ENCODE data around the gene RALY. TPM values are rescaled to one million over a fixed set of nuclear protein-coding genes. Genes with fewer than 3 reads are reported as not detected.

The RALY gene
- total RNA-seq, 1 donor from 2014 or later, result 94.6 TPM

DNA sequence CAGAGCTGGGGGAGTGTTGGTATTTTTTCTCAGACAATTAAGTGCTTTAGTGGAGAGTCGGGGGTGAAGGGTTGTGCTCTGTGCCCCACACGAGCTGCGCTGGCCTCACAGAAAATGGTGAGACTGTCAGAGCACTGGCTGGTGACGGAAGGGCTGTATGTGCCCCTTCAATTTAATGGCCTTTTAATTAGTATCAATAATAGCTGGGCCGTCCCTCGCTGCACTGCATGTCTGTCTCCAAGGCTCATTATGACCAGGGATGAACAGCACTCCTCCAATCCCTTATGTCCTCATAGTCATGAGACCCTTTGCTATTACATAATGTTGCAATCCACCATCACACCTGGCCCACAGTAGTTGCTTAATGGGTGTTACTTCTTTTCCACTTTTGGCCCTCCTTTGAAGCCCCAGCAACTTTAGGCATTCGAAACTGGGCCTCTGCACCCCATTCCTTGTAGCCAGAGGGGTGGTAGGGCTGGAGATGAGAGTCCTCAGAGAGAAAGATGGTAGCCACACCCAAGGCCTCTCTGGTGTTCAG is 9.5 kb upstream of the RALY start:
- intact Hi-C loops (cut with DNase I), result no loop called here
- DNase-seq (ENCODE audit: low spot score) (no peak), ATAC-seq (no peak)

- ATAC-seq, result no peak
- intact Hi-C loops (cut with DNase I), result no loop called here
Measured at GRCh38 chr20:33985280-33985679, 8.4 kb upstream of the RALY start.

DNA sequence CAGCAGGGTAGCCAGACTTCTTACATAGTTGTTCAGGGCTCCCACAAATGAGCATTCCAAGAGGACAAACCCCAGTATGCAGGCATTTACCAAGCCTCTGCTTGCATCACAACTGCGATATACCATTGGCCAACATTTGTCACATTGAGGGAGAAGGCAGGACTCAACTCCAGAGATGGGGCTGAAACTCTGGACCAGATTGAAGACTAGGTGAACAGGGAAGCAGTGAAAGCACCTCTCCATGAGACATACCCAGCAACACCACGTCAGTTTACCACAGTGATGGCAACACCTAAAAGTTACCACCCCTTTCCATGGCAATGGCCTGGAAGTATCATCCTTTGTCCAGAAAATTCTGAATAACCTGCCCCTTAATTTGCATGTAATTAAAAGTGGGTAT is 7.9 kb upstream of the RALY start:
- no peak for ATAC-seq

More at GRCh38 chr20:33985280-33985679, 8.4 kb upstream of the RALY start:
- no peak for DNase-seq (ENCODE audit: low spot score)

DNA sequence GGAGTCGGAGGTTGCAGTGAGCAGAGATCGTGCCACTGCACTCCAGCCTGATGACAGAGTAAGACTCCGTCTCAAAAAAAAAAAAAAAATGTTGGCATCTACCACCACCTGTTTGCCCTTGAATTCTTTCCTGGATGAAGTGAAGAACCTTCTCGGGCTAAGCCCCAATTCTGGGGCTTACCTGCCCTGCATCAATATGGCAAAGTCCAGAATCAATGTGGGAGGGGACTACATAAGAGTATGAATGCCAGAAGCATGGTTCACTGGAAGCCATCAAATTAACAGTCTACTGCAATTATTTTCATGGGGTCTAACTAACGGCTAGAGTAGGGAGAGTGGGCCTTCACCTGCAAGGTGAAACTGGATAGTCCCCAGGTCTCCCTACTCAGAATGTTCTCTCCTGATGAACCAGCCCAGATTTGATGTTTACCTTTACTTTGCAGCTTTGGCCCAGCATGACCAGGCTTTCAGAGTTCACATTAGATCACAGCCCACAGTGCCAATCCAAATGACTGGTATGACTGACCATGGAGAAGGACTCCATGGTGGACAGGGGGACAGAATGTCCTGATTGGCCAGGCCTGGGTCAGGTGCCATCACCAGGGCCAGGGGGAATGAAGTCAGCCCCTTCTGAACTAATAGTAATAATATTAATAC is 7.0 kb upstream of the RALY start:
- DNase-seq (ENCODE audit: low spot score), result no peak

More for the DNA sequence above, 7.9 kb upstream of the RALY start:
- intact Hi-C loops (cut with DNase I), result no loop called here
- DNase-seq (ENCODE audit: low spot score), result no peak

DNA sequence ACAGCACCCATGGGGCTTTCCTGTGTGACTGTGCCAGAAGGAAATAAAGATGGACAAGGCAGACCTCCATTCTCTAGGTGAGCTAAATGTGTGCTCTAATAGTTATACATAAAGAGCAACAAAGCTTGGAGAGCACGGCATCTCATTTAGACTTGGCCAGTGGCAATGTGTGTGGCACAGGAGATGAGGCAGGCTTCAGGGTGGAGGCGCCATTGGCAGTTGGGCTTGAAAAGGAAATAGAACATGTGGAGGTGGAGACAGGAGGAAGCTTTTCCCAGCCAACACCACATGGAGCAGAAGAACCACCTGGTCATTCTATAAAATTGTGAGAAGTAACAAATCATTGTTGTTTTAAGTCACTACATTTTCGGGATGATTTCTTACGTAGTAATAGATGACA is 3.6 kb upstream of the RALY start:
- DNase-seq (ENCODE audit: low spot score) (no peak), ATAC-seq (no peak)
- intact Hi-C loops (cut with DNase I), result no loop called here

More for the DNA sequence above, 7.0 kb upstream of the RALY start:
- ATAC-seq, result no peak
- intact Hi-C loops (cut with DNase I), result no loop called here

GRCh38 chr20:33991502-33991901 is 2.2 kb upstream of the RALY start:
- intact Hi-C loops (cut with DNase I), result no loop called here
- ATAC-seq (no peak), DNase-seq (ENCODE audit: low spot score) (no peak)

- intact Hi-C loops (cut with DNase I), result no loop called here
- no peak for DNase-seq (ENCODE audit: low spot score)
- ATAC-seq, result no peak
Measured at GRCh38 chr20:33992145-33992922, 1.4 kb upstream of the RALY start.

GRCh38 chr20:33992923-33993575 is 662 bp upstream of the RALY start:
- intact Hi-C loops (cut with DNase I), result no loop called here
- DNase-seq (ENCODE audit: low spot score), result peak; percentile 100
- peak; percentile 97 for ATAC-seq

- intact Hi-C loops (cut with DNase I), result no loop called here
- peak; percentile 52 for ATAC-seq
Measured at GRCh38 chr20:33994222-33994913, 657 bp downstream of the RALY start.

GRCh38 chr20:33995053-33995831 is 1.5 kb downstream of the RALY start:
- intact Hi-C loops (cut with DNase I), result no loop called here
- ATAC-seq (no peak), DNase-seq (ENCODE audit: low spot score) (no peak)

More at GRCh38 chr20:33994222-33994913, 657 bp downstream of the RALY start:
- DNase-seq (ENCODE audit: low spot score), result peak; percentile 89

- ATAC-seq (no peak), DNase-seq (ENCODE audit: low spot score) (no peak)
- intact Hi-C loops (cut with DNase I), result no loop called here
Measured at GRCh38 chr20:33999025-33999649, 5.4 kb downstream of the RALY start.

- intact Hi-C loops (cut with DNase I), result no loop called here
- DNase-seq (ENCODE audit: low spot score), result no peak
- ATAC-seq, result no peak
Measured at GRCh38 chr20:34001378-34001777, 7.7 kb downstream of the RALY start.

GRCh38 chr20:34004227-34004626 is 10.5 kb downstream of the RALY start:
- no peak for ATAC-seq
- intact Hi-C loops (cut with DNase I), result no loop called here
- DNase-seq (ENCODE audit: low spot score), result no peak

DNA sequence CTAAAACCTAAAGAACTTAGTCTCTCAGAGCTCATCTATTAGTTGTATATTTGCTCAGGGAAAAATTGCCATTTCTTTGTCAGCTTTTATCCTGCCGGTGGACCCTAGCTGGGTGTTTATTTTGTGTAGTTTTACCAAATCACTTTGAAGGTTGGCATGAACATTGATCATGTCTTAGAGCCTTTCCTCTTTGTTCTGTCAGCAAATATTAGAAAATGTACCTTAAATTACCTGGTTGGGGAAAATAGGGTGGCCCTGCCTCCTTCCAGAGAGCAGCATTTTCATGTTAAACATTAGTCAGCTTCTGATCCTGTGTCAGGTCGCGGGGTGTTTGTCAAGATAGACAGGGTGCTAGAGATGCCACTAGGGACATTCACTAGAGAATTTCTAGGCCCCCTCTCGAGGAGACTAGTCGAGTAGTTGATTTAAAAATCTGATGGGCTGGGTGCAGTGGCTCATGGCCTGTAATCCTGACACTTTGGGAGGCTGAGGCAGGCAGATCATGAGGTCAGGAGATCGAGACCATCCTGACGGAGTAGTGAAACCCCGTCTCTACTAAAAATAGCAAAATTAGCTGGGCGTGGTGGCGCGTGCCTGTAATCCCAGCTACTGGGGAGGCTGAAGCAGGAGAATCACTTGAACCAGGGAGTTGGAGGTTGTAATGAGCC is 11.2 kb downstream of the RALY start:
- intact Hi-C loops (cut with DNase I), result no loop called here
- ATAC-seq (no peak), DNase-seq (ENCODE audit: low spot score) (no peak)

- intact Hi-C loops (cut with DNase I), result no loop called here
- ATAC-seq, result no peak
Measured at GRCh38 chr20:34006619-34007018, 12.9 kb downstream of the RALY start.

GRCh38 chr20:34008477-34008876 is 14.8 kb downstream of the RALY start:
- ATAC-seq (no peak), DNase-seq (ENCODE audit: low spot score) (no peak)
- intact Hi-C loops (cut with DNase I), result no loop called here

More at GRCh38 chr20:34006619-34007018, 12.9 kb downstream of the RALY start:
- no peak for DNase-seq (ENCODE audit: low spot score)

DNA sequence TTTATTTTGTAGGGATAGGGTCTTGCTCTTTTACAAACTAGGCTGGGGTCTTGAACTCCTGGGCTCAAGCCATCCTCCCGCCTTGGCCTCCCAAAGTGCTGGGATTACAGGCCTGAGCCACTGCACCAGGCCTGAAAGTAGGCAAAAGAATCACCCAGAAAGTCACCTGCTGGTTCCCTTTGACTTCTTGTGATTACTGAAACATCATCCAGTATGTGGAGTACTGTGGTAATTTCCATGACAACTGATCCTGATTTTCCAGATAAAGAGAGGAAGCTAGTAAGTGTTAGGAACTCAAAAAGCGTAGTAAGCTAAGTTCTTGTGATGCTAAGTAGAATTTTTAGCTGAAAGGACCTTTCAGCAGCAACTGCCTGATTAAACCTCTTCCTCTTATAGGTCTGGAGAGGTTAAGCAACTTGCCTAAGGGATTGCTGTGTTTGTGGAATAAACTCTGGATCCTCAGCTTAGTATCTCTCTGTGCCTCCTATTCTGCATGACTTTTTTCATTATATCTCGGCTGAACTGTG is 16.8 kb downstream of the RALY start:
- DNase-seq (ENCODE audit: low spot score), result no peak
- intact Hi-C loops (cut with DNase I), result no loop called here
- ATAC-seq, result no peak
